ENCODE data around the gene CLCNKA. TPM values are rescaled to one million over a fixed set of nuclear protein-coding genes. Genes with fewer than 3 reads are reported as not detected.
A peak's percentile ranks its signal among the peaks of the same experiment; 100 is the strongest.
"Not testable (repeated sequence)": the region's sequence is repeated elsewhere in the genome, so short reads cannot be mapped to it uniquely, and the experiment has no call there.

CLCNKA gene
- total RNA-seq, 2 experiments from 2014 or later = not detected

DNA sequence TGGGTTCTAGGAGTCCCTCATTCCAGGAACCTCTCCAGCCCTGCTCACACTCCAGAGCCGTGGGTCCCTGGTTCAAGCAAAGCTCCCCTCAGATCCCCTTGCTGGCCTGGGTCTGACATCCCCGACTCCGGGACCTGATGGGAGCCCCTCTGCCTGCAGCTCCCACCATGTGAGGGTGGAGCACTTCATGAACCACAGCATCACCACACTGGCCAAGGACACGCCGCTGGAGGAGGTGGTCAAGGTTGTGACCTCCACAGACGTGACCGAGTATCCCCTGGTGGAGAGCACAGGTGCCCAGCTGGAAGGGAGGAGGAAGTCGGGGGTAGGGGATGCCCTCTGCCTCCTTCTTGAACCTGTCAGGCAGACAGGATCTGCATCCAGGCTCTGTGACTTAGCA lies 9.7 kb downstream of the CLCNKA start:
- Histone ChIP-seq H3K4me1 (ENCODE audit: insufficient read depth, low read length, poor library complexity, severe bottlenecking) (no peaks in the 10 kb centered on the region), H3K27ac (ENCODE audit: low read depth, low read length, poor library complexity, severe bottlenecking) (no peak overlapping the region), H4K20me1 (ENCODE audit: insufficient read depth, low read length) (no peaks in the 10 kb centered on the region), H2AFZ (ENCODE audit: low read length) (no peak overlapping the region), H3K36me3 (ENCODE audit: insufficient read depth, low read length) (no peaks in the 10 kb centered on the region), H3K9me3 (ENCODE audit: low read length) (no peaks in the 10 kb centered on the region), H3K9me2 (ENCODE audit: insufficient read depth, low read length) (no peaks in the 10 kb centered on the region), H3K4me2 (ENCODE audit: low read length) (no peak overlapping the region), H3K79me2 (ENCODE audit: insufficient read depth, low read depth, low read length) (no peaks in the 10 kb centered on the region), H3K4me3 (ENCODE audit: low read depth, low read length, poor library complexity, severe bottlenecking) (no peak overlapping the region)
- BruUV-seq (replicated peaks) = no TSS peak
- no peak for DNase-seq (ENCODE audit: low spot score)
- intact Hi-C loops (cut with micrococcal nuclease; ENCODE audit: unreplicated experiment) = no loop called here
- ChIA-PET POLR2A (no interaction called here), CTCF (ENCODE audit: unreplicated experiment) (interaction anchor here (1.2 kb wide), 1 partner anchor 240 kb away, joined by 3 read pairs; no protein-coding TSS in a partner anchor)
- no peak for TF ChIP-seq EZH2phosphoT487 (IDR thresholded peaks at IDR 0.05; ENCODE audit: borderline replicate concordance, low read depth, low read length)
- TF ChIP-seq, protein P1, sequence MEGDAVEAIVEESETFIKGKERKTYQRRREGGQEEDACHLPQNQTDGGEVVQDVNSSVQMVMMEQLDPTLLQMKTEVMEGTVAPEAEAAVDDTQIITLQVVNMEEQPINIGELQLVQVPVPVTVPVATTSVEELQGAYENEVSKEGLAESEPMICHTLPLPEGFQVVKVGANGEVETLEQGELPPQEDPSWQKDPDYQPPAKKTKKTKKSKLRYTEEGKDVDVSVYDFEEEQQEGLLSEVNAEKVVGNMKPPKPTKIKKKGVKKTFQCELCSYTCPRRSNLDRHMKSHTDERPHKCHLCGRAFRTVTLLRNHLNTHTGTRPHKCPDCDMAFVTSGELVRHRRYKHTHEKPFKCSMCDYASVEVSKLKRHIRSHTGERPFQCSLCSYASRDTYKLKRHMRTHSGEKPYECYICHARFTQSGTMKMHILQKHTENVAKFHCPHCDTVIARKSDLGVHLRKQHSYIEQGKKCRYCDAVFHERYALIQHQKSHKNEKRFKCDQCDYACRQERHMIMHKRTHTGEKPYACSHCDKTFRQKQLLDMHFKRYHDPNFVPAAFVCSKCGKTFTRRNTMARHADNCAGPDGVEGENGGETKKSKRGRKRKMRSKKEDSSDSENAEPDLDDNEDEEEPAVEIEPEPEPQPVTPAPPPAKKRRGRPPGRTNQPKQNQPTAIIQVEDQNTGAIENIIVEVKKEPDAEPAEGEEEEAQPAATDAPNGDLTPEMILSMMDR (conservative IDR thresholded peaks at IDR 0.05; ENCODE audit: low read length) = no peak

DNA sequence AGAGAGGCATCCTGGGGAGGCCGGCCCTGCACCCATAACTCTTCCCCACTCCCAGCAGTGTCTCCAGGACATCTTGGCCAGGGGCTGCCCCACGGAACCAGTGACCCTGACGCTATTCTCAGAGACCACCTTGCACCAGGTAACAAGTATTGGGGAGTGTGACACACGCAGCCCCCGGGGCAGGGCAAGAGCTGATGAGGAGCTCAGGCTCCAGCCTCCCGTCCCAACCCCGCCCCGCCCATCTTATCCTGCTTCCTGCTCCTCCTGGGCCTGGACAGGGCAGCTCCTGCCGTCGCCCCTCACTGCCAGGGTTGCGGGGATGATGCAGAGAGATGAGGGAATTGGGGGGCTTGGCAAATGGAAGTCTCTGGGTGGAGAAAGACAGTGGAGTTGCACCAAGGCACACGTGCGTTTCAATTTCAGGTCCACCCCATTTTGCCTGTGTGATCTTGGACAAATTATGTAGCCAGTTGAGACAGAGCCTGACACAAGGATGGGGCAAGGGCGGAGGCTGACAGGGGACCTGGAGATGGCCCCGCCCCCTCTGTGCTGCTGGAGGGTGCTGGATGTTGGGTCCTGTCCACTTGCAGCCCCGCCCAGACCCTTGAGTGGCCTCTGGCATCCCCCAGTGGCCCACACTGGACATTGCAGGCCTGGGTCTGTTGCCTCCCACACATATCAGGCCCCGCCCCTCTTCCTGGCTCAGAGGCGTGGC lies 10.7 kb downstream of the CLCNKA start:
- Histone ChIP-seq H3K79me2 (ENCODE audit: insufficient read depth, low read depth, low read length) (no peaks in the 10 kb centered on the region), H3K9me2 (ENCODE audit: insufficient read depth, low read length) (no peaks in the 10 kb centered on the region), H3K36me3 (ENCODE audit: insufficient read depth, low read length) (no peaks in the 10 kb centered on the region), H3K4me3 (ENCODE audit: low read depth, low read length, poor library complexity, severe bottlenecking) (no peak overlapping the region), H3K27ac (ENCODE audit: low read depth, low read length, poor library complexity, severe bottlenecking) (no peak overlapping the region), H3K9me3 (ENCODE audit: low read length) (no peaks in the 10 kb centered on the region), H4K20me1 (ENCODE audit: insufficient read depth, low read length) (no peaks in the 10 kb centered on the region), H3K4me2 (ENCODE audit: low read length) (no peak overlapping the region), H3K4me1 (ENCODE audit: insufficient read depth, low read length, poor library complexity, severe bottlenecking) (no peaks in the 10 kb centered on the region), H2AFZ (ENCODE audit: low read length) (no peak overlapping the region)
- ChIA-PET POLR2A (no interaction called here), CTCF (ENCODE audit: unreplicated experiment) (no interaction called here)
- TF ChIP-seq EZH2phosphoT487 (IDR thresholded peaks at IDR 0.05; ENCODE audit: borderline replicate concordance, low read depth, low read length) = no peak
- TF ChIP-seq, protein P1 (conservative IDR thresholded peaks at IDR 0.05; ENCODE audit: low read length) = peak; percentile 74
- intact Hi-C loops (cut with micrococcal nuclease; ENCODE audit: unreplicated experiment) = loop anchor here (2.0 kb wide), 2 partner anchors 24 kb away; no protein-coding TSS in a partner anchor
- peak; percentile 73 for DNase-seq (ENCODE audit: low spot score)
- no TSS peak for BruUV-seq (replicated peaks)

DNA sequence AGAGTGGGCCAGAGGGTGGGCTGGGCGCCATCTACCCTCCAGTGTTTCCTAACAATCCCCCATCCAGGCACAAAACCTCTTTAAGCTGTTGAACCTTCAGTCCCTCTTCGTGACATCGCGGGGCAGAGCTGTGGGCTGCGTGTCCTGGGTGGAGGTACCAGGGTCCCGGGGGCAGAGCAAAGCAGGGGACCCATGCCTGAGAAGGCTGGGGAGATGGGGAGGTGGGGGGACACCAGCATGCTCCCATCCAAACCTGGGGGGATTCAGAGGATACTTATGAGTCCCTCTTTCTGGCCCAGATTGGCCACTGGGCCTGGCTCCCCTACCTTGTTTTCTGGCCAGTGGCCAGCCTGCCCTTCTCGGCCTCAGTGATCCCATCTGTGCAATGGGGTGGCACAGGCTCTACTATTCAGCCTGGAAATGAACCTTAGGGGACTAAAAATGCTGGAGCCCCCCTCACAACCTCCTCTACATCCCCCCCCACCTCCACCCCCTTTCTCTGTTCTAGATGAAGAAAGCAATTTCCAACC lies 11.3 kb downstream of the CLCNKA start:
- H3K4me3 ChIP-seq (ENCODE audit: low read depth, low read length, poor library complexity, severe bottlenecking); H3K27ac ChIP-seq (ENCODE audit: low read depth, low read length, poor library complexity, severe bottlenecking); H4K20me1 ChIP-seq (ENCODE audit: insufficient read depth, low read length); H3K4me1 ChIP-seq (ENCODE audit: insufficient read depth, low read length, poor library complexity, severe bottlenecking); H3K79me2 ChIP-seq (ENCODE audit: insufficient read depth, low read depth, low read length); H3K9me2 ChIP-seq (ENCODE audit: insufficient read depth, low read length); H3K4me2 ChIP-seq (ENCODE audit: low read length); POLR2A ChIA-PET; CTCF ChIA-PET (ENCODE audit: unreplicated experiment); BruUV-seq (replicated peaks); H2AFZ ChIP-seq (ENCODE audit: low read length); H3K9me3 ChIP-seq (ENCODE audit: low read length); H3K36me3 ChIP-seq (ENCODE audit: insufficient read depth, low read length); DNase-seq (ENCODE audit: low spot score): not testable (repeated sequence)
- intact Hi-C loops (cut with micrococcal nuclease; ENCODE audit: unreplicated experiment) = loop anchor here (2.0 kb wide), 2 partner anchors 24 kb away; no protein-coding TSS in a partner anchor

DNA sequence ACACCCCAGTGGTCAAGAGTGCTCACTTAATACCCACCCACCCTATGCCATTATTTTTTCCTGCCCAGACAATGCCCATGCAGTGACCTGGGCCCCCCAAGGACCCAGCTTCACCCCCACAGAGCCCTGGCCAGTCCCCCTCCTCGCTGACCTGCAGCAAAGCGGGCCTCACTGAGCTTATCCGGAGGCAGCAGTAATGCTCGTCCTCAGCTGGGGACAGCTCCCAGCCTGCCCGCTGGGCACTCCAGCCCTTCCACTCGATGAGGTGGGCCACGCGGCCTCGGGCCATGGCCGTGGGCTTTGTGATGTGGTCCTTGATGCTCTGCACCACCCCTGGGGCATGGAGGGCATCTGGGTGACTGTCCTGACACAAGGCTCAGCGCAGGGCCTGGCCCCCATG lies 14.6 kb downstream of the CLCNKA start:
- H3K79me2 ChIP-seq (ENCODE audit: insufficient read depth, low read depth, low read length); POLR2A ChIA-PET; H3K27ac ChIP-seq (ENCODE audit: low read depth, low read length, poor library complexity, severe bottlenecking); H3K9me2 ChIP-seq (ENCODE audit: insufficient read depth, low read length); BruUV-seq (replicated peaks); H3K9me3 ChIP-seq (ENCODE audit: low read length); CTCF ChIA-PET (ENCODE audit: unreplicated experiment); DNase-seq (ENCODE audit: low spot score); H3K36me3 ChIP-seq (ENCODE audit: insufficient read depth, low read length); H4K20me1 ChIP-seq (ENCODE audit: insufficient read depth, low read length); H3K4me3 ChIP-seq (ENCODE audit: low read depth, low read length, poor library complexity, severe bottlenecking); H2AFZ ChIP-seq (ENCODE audit: low read length); H3K4me1 ChIP-seq (ENCODE audit: insufficient read depth, low read length, poor library complexity, severe bottlenecking); H3K4me2 ChIP-seq (ENCODE audit: low read length); intact Hi-C loops (cut with micrococcal nuclease; ENCODE audit: unreplicated experiment): not testable (repeated sequence)
